ENCODE data around the gene ASB4. TPM values are rescaled to one million over a fixed set of nuclear protein-coding genes. Genes with fewer than 3 reads are reported as not detected.

Gene ASB4
- total RNA-seq, 1 experiment from 2014 or later = not detected

GRCh38 chr7:95501261-95501832 is 15.6 kb downstream of the ASB4 start:
- Histone ChIP-seq H3K9me3 (ENCODE audit: low read length) (no peaks in the 10 kb centered on the region), H3K9ac (ENCODE audit: low read length) (no peak overlapping the region), H4K20me1 (ENCODE audit: low read length) (no peaks in the 10 kb centered on the region), H3K9me2 (replicated peaks; ENCODE audit: low read length) (no peaks in the 10 kb centered on the region), H3K27ac (ENCODE audit: low read length) (peak overlapping the region; percentile 69), H3K4me2 (ENCODE audit: low read length) (peak overlapping the region; percentile 7), H3K36me3 (ENCODE audit: low read depth, low read length) (no peaks in the 10 kb centered on the region), H3K4me1 (ENCODE audit: insufficient read depth, low read length) (peaks cover 26% of the 10 kb centered on the region), H3K79me2 (ENCODE audit: low read length) (no peaks in the 10 kb centered on the region), H2AFZ (ENCODE audit: low read length) (no peak overlapping the region), H3F3A (ENCODE audit: low read length, unreplicated experiment) (no peaks in the 10 kb centered on the region), H3K27me3 (ENCODE audit: low read length) (no peaks in the 10 kb centered on the region), H3K4me3 (ENCODE audit: low read length) (no peak overlapping the region)
- peak; percentile 79 for ATAC-seq
- DNase-seq = peak; percentile 77
- ChIA-PET CTCF (no interaction called here), POLR2A (ENCODE audit: unreplicated experiment) (interaction anchor here (0.7 kb wide), 1 partner anchor 445 kb away, joined by 3 read pairs; no protein-coding TSS in a partner anchor)
- BruUV-seq (replicated peaks) = no TSS peak
- no peak for TF ChIP-seq CTCF (conservative IDR thresholded peaks at IDR 0.05; ENCODE audit: low read depth, low read length)
- TF ChIP-seq EZH2phosphoT487 (IDR thresholded peaks at IDR 0.05; ENCODE audit: borderline replicate concordance, low read length) = no peak
- no peak for TF ChIP-seq EZH2 (IDR thresholded peaks at IDR 0.05; ENCODE audit: low read length, unreplicated experiment)
- intact Hi-C loops (cut with micrococcal nuclease) = no loop called here

- CTCF ChIA-PET = interaction anchor here (0.9 kb wide), 1 partner anchor 9 kb away, joined by 3 read pairs; no protein-coding TSS in a partner anchor
These were observed 16.7 kb downstream of the ASB4 start for GRCh38 chr7:95502403-95502802.

More at GRCh38 chr7:95502403-95502802, 16.7 kb downstream of the ASB4 start:
- ATAC-seq (no peak), DNase-seq (no peak)
- Histone ChIP-seq H3K9ac (ENCODE audit: low read length) (no peak overlapping the region), H3K4me1 (ENCODE audit: insufficient read depth, low read length) (peaks cover 26% of the 10 kb centered on the region), H3K4me2 (ENCODE audit: low read length) (no peak overlapping the region), H3K9me3 (ENCODE audit: low read length) (no peaks in the 10 kb centered on the region), H2AFZ (ENCODE audit: low read length) (no peak overlapping the region), H3K9me2 (replicated peaks; ENCODE audit: low read length) (no peaks in the 10 kb centered on the region), H3K79me2 (ENCODE audit: low read length) (no peaks in the 10 kb centered on the region), H3F3A (ENCODE audit: low read length, unreplicated experiment) (no peaks in the 10 kb centered on the region), H3K27ac (ENCODE audit: low read length) (no peak overlapping the region), H3K36me3 (ENCODE audit: low read depth, low read length) (no peaks in the 10 kb centered on the region), H3K4me3 (ENCODE audit: low read length) (no peak overlapping the region), H4K20me1 (ENCODE audit: low read length) (no peaks in the 10 kb centered on the region), H3K27me3 (ENCODE audit: low read length) (no peaks in the 10 kb centered on the region)
- intact Hi-C loops (cut with micrococcal nuclease) = no loop called here
- POLR2A ChIA-PET (ENCODE audit: unreplicated experiment) = no interaction called here
- BruUV-seq (replicated peaks) = no TSS peak
- no peak for TF ChIP-seq EZH2phosphoT487 (IDR thresholded peaks at IDR 0.05; ENCODE audit: borderline replicate concordance, low read length)
- no peak for TF ChIP-seq CTCF (conservative IDR thresholded peaks at IDR 0.05; ENCODE audit: low read depth, low read length)
- TF ChIP-seq EZH2 (IDR thresholded peaks at IDR 0.05; ENCODE audit: low read length, unreplicated experiment) = no peak

All from PC-3 (cell line).